Activated T-helper 17 cell treated with anti-CD3 and anti-CD28 coated beads, Interleukin-2, amount 50 U/mL, for 72 hours (primary cell): ENCODE data around the gene UBB. TPM values are rescaled to one million over a fixed set of nuclear protein-coding genes. Genes with fewer than 3 reads are reported as not detected.

Source experiments
- ATAC-seq: fragments of 150-1000 bp; cut with Tn5 transposase; replicated peaks from 2 replicates; pipeline ENCODE4 v1.10.0; 2021; ENCODE audit warnings: mild to moderate bottlenecking, moderate library complexity
- H3K27ac Mint-ChIP-seq: one replicate; pipeline ENCODE4 v1.8.0; 2022; ENCODE audit warnings: mixed read lengths
- H3K27me3 Mint-ChIP-seq: one replicate; pipeline ENCODE4 v1.8.0; 2022; ENCODE audit warnings: mixed read lengths
- H3K36me3 Mint-ChIP-seq: one replicate; pipeline ENCODE4 v1.8.0; 2022; ENCODE audit warnings: low read depth, mild to moderate bottlenecking, mixed read lengths
- H3K4me1 Mint-ChIP-seq: one replicate; pipeline ENCODE4 v1.8.0; 2022; ENCODE audit warnings: mixed read lengths
- H3K4me3 Mint-ChIP-seq: one replicate; pipeline ENCODE4 v1.8.0; 2022; ENCODE audit warnings: mild to moderate bottlenecking, mixed read lengths
- H3K9me3 Mint-ChIP-seq: one replicate; pipeline ENCODE4 v1.8.0; 2022; ENCODE audit warnings: mixed read lengths
- total RNA-seq, 2 donors: library from RNA; stranded (reverse); gene quantifications; one replicate each; pipeline ENCODE4 v1.2.3, GENCODE V29; 2022

The UBB gene
- total RNA-seq, 2 donors from 2014 or later = 896 to 1,413 TPM

DNA sequence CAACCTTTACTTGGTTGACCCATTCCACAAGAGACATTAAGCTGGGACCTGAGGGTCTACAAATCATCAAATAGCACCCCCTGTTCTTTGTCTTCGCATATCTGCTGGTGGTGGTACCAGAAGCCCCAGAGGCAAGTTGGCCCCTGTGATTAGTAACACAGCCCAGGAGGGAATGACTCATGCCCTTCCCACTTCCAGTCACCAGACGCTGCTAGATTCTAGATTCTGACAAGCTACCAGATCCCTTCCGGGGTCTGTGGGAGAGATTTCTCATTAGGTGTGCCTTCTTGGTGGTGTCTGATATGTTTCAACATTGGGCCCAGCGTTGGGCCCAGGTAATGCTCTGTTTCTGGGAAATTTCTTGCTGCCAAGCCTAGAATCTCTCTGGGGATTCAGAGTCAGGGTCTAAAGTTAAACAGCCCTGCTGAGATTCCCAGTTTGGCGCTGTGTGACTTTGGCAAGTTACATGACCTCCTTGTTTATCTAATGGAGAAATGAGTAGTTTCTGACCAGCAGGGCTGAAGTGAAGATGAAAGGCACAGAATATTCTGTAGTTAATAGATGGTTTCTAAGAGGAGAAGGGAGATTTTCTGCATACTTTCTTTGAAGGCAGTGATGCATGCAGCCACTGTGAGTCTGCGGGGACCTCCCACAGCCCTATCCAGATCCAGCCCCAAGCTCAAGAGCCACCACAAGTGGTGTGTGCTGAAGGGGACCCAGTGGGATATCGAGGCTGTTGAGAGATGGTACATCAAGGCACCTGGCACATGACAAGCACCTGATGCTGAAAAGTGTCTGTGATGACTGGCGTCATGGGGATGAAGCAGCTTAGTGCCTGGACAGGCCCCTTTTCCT is 38.4 kb downstream of the UBB start:
- peak; percentile 81 for ATAC-seq
- Mint-ChIP-seq H3K4me1 (peaks cover 25% of the 10 kb centered on the region), H3K9me3 (no peaks in the 10 kb centered on the region), H3K4me3 (peak overlapping the region; percentile 98), H3K27ac (peak overlapping the region; percentile 98), H3K27me3 (no peaks in the 10 kb centered on the region), H3K36me3 (peaks cover 68% of the 10 kb centered on the region)

DNA sequence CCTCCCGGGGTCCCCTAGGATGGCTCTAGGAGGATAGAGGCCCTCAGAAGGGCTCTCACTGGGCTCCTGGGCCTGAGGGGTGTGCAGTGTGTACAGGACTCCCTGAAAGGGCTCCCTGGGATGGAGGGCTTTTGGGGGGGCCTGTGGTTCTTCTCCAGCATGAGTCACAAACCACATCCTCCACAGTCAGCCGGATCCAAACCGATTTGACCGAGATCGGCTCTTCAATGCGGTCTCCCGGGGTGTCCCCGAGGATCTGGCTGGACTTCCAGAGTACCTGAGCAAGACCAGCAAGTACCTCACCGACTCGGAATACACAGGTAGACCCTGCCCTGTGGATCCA is 39.0 kb downstream of the UBB start:
- peak overlapping the region; percentile 98 for H3K27ac Mint-ChIP-seq

DNA sequence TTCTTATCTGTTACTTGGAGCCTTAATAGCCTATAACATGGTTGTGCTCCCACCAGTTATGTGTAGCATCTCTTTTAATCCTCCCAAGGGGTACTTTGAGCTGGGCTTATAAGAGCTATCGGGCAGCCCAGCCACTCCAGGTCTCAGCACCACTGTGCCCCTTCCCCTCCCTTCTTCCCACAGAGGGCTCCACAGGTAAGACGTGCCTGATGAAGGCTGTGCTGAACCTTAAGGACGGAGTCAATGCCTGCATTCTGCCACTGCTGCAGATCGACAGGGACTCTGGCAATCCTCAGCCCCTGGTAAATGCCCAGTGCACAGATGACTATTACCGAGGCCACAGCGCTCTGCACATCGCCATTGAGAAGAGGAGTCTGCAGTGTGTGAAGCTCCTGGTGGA is 41.5 kb downstream of the UBB start:
- Mint-ChIP-seq H3K4me3 (no peak overlapping the region), H3K27me3 (no peaks in the 10 kb centered on the region), H3K9me3 (no peaks in the 10 kb centered on the region), H3K4me1 (peaks cover 14% of the 10 kb centered on the region), H3K27ac (no peak overlapping the region), H3K36me3 (peaks cover 74% of the 10 kb centered on the region)
- ATAC-seq = no peak

More for the DNA sequence above, 39.0 kb downstream of the UBB start:
- Mint-ChIP-seq H3K4me3 (peak overlapping the region; percentile 98), H3K36me3 (peaks cover 68% of the 10 kb centered on the region), H3K9me3 (no peaks in the 10 kb centered on the region), H3K27me3 (no peaks in the 10 kb centered on the region), H3K4me1 (peaks cover 20% of the 10 kb centered on the region)
- peak; percentile 15 for ATAC-seq

DNA sequence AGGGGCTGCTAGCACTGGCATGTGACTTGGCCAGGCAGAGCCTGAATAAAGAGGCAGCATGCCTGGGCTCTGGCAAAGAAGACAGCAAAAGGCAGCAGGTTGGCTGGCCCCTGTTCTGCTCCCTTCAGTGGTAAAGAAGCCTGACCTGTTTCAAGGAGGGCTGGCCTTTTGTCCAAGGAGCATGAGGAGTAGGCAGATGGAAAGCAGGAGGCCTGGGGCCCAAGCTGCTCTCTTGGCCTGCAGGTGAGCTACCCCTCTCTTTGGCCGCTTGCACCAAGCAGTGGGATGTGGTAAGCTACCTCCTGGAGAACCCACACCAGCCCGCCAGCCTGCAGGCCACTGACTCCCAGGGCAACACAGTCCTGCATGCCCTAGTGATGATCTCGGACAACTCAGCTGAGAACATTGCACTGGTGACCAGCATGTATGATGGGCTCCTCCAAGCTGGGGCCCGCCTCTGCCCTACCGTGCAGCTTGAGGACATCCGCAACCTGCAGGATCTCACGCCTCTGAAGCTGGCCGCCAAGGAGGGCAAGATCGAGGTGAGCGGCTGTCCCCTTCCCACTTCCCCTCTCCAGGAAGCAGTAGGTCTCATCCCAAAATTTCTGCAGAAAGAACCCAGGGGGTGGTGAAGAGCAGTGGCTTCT is 42.5 kb downstream of the UBB start:
- no peak for ATAC-seq
- H3K9me3 Mint-ChIP-seq = no peaks in the 10 kb centered on the region
- peaks cover 14% of the 10 kb centered on the region for H3K4me1 Mint-ChIP-seq
- H3K4me3 Mint-ChIP-seq = no peak overlapping the region
- H3K27me3 Mint-ChIP-seq = no peaks in the 10 kb centered on the region
- no peak overlapping the region for H3K27ac Mint-ChIP-seq
- H3K36me3 Mint-ChIP-seq = peaks cover 69% of the 10 kb centered on the region

DNA sequence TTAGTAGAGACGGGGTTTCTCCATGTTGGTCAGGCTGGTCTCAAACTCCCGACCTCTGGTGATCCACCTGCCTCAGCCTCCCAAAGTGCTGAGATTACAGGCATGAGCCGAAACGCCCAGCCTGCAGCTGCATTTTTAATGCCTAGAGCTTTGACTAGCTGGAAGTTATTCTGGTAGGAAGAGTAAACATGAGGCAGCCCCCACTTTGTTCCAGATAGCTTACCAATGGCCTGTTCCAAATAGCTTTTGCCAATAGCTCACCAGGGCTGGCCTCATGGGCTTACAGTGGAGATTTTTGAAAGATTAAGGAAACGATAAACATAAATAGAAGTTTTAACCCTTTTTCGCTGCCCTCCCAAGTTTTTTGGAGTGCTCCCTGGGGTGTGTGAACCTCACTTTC is 44.3 kb downstream of the UBB start:
- Mint-ChIP-seq H3K4me3 (no peak overlapping the region), H3K27ac (no peak overlapping the region)

DNA sequence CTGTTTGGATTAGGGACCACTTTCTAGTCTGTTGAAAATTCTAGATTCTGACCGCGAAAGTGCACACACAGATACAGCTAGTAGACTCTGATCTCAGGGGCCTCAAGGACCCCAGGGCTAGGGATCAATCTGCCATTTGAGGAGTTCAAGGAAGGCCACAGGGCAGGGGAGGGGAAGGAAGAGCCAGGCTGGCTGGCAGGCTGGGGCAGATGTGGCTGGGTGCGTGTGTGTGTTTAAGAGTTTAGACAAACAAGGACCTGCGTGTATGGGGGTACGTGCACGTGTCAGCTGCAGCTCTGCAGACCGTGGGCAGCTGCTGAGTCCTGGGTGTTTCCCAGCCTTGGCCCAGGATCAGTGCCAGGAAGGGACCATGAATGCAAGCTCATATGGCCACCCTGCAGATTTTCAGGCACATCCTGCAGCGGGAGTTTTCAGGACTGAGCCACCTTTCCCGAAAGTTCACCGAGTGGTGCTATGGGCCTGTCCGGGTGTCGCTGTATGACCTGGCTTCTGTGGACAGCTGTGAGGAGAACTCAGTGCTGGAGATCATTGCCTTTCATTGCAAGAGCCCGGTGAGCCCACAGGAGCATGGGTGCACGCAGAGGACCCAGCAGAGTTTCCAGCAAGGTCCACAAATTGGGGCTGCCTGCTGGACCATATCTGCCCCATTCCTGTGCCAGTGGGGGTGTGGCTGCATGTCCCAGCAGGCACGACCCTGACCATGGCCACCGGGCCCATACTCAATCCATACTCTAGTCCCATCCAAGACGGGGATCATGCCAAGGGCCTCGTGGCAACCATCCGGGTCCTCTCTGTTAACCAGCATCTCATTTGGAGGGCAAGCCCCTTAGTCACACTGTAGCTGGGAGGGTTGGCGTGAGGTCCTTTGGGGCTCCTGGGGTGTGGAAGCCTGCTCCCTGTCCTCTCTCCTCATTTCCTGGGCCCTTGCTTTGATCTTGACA is 45.1 kb downstream of the UBB start:
- H3K36me3 Mint-ChIP-seq = peaks cover 76% of the 10 kb centered on the region
- no peaks in the 10 kb centered on the region for H3K9me3 Mint-ChIP-seq
- no peak for ATAC-seq
- H3K27me3 Mint-ChIP-seq = no peaks in the 10 kb centered on the region
- H3K4me1 Mint-ChIP-seq = no peaks in the 10 kb centered on the region
- H3K4me3 Mint-ChIP-seq = no peak overlapping the region
- H3K27ac Mint-ChIP-seq = peak overlapping the region; percentile 61

More for the DNA sequence above, 44.3 kb downstream of the UBB start:
- ATAC-seq = no peak
- Mint-ChIP-seq H3K36me3 (peaks cover 74% of the 10 kb centered on the region), H3K4me1 (no peaks in the 10 kb centered on the region), H3K9me3 (no peaks in the 10 kb centered on the region), H3K27me3 (no peaks in the 10 kb centered on the region)

DNA sequence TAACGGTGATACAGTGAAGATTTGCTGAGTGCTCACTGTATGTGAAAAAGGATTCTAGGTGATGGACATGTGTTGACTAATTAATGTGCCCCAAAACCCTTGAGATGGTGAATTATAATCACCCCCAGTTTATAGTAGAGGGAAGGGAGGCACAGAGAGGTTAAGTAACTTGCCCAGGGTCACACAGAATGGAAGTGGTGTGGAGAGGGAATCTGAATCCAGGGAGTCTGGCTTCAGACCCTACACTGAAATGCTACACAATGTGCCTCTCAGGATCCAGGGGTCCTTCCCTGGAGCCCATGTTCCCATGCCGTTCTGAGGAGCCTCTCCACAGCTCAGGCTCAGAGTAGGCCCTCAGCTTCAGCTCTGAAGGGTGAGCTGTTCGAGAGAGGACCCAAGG is 46.1 kb downstream of the UBB start:
- H3K36me3 Mint-ChIP-seq = peaks cover 66% of the 10 kb centered on the region
- no peaks in the 10 kb centered on the region for H3K4me1 Mint-ChIP-seq
- no peaks in the 10 kb centered on the region for H3K27me3 Mint-ChIP-seq
- no peak overlapping the region for H3K4me3 Mint-ChIP-seq
- no peaks in the 10 kb centered on the region for H3K9me3 Mint-ChIP-seq
- ATAC-seq = no peak
- peak overlapping the region; percentile 61 for H3K27ac Mint-ChIP-seq

DNA sequence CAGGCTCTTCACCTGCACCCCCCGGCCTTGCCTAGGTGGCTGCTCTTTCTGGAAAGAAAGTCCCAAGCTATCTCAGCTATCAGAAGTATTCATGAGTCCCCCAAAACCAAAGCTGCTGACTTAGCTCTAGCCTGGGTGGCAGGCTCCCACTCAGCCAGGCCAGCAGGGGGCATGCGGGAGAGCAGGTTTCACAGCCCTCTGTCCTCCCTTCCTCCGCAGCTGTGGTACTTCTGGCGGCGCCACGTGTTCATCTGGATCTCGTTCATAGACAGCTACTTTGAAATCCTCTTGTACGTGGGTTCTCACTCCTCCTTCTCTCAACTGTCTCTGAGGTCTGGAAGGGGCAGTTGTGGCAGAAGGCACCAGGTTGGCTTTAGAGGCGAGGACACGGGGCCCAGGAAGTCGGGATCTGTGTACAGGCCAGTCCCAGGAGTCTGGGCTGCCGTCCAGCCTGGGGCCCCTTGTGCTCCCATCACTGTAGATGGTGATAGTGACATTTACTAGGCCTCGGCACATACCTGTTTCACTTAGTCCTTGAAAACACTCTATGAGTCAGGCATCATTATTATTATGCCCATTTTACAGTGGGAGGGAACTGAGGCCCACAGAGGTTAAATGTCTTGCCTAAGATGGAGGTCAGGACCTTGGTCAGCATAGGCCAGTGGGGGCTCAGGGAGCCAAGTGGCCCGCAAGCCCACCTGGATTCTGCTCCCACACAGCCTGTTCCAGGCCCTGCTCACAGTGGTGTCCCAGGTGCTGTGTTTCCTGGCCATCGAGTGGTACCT is 47.4 kb downstream of the UBB start:
- no peak overlapping the region for H3K4me3 Mint-ChIP-seq
- no peaks in the 10 kb centered on the region for H3K9me3 Mint-ChIP-seq
- H3K27ac Mint-ChIP-seq = no peak overlapping the region
- H3K36me3 Mint-ChIP-seq = peaks cover 53% of the 10 kb centered on the region
- H3K27me3 Mint-ChIP-seq = no peaks in the 10 kb centered on the region
- ATAC-seq = peak; percentile 68
- H3K4me1 Mint-ChIP-seq = no peaks in the 10 kb centered on the region

DNA sequence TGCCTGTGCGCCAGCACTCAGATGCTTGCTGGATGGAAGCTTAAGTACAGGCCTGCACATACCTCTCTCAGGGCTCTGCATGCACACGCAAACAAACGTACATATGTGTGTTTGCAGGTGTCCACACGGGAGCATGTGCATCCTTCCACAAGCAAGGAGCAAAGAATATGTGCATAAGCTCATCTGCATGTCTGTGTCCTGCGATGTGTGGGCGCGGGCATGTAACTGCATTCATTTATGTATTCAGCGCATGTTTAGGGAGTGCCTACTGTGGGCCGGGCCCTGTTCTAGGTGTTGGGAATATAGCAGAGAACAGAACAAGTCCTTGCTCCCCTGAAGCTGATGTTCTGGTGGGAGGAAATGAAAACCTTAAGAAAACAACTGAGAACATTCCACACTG is 48.2 kb downstream of the UBB start:
- H3K9me3 Mint-ChIP-seq = no peaks in the 10 kb centered on the region
- H3K27ac Mint-ChIP-seq = no peak overlapping the region
- no peak for ATAC-seq
- no peak overlapping the region for H3K4me3 Mint-ChIP-seq
- peaks cover 49% of the 10 kb centered on the region for H3K36me3 Mint-ChIP-seq
- H3K27me3 Mint-ChIP-seq = no peaks in the 10 kb centered on the region
- H3K4me1 Mint-ChIP-seq = no peaks in the 10 kb centered on the region

DNA sequence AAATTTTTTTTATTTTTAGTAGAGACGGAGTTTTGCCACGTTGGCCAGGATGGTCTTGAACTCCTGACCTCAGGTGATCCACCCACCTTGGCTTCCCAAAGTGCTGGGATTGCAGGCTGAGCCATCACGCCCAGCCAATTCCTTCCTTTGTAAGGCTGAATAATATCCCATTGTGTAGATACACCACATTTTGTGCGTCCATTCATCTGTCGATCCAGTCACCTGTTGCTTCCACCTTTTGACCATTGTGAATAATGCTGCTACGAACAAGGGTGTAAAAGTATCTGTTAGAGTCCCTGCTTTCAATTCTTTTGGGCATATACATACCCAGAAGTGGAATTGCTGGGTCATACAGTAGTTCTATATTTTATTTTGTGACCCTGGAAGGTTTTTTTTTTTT is 49.8 kb downstream of the UBB start:
- no peak overlapping the region for H3K27ac Mint-ChIP-seq
- peaks cover 3% of the 10 kb centered on the region for H3K4me1 Mint-ChIP-seq
- H3K4me3 Mint-ChIP-seq = no peak overlapping the region
- ATAC-seq = no peak
- peaks cover 34% of the 10 kb centered on the region for H3K36me3 Mint-ChIP-seq
- no peaks in the 10 kb centered on the region for H3K9me3 Mint-ChIP-seq
- no peaks in the 10 kb centered on the region for H3K27me3 Mint-ChIP-seq

DNA sequence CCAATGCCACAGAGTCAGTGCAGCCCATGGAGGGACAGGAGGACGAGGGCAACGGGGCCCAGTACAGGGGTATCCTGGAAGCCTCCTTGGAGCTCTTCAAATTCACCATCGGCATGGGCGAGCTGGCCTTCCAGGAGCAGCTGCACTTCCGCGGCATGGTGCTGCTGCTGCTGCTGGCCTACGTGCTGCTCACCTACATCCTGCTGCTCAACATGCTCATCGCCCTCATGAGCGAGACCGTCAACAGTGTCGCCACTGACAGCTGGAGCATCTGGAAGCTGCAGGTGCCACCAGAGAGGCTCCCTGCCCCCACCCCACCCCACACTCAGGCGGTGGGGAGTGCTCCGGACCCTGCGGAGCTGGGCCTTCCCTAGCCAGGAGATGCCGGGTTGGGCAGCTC is 51.1 kb downstream of the UBB start:
- H3K27me3 Mint-ChIP-seq = no peaks in the 10 kb centered on the region
- ATAC-seq = no peak
- H3K4me3 Mint-ChIP-seq = no peak overlapping the region
- H3K27ac Mint-ChIP-seq = no peak overlapping the region
- no peaks in the 10 kb centered on the region for H3K9me3 Mint-ChIP-seq
- H3K4me1 Mint-ChIP-seq = peaks cover 10% of the 10 kb centered on the region
- H3K36me3 Mint-ChIP-seq = peaks cover 25% of the 10 kb centered on the region
